ENCODE measurements around the gene ZDHHC19.

DNA sequence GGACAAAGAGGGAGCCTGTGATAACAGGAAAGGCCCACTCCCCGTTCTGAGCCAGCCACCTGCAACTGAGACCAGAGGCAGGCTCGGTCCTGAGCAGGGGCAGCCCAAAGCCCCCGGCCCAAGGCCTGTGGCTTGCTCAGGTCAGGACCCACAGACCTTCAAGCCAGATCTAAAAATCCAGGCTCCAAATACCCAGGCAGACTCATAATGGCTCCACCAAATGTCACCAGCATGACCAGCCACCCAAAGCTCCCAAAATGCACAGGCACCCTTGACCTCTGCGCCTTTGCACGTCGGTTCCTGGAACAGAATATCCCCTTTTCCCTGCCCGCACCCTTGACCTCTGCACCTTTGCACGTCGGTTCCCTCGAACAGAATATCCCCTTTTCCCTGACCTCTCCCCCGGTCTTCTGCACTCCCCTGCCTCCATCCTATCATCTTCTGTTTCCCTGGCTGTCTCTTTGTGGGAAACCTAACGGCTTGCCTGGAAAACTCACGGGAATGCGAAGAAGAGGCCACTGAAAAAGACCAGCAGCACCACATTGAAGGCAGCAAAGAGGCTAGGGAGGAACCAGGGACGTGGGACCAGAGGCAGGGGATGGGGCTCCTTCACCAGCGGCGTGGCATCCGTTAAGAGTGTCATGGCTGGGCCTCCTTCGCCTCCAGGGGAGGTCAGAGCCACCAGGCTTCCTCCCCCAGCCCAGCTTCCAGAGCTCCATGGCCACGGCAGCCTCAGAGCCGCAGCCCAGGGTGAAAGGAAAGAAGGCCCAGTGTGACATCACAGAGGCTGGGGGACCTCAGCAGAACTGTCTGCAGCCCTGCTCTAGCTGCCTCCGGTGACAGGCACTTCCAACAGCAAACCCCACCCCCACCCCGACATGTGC lies at the start of gene ZDHHC19:
- TF ChIP-seq CTCF (IDR thresholded peaks at IDR 0.05) = no peak
- no peak for TF ChIP-seq POLR2A (IDR thresholded peaks at IDR 0.05)
